ENCODE measurements around the gene RAPGEF5.

Gene RAPGEF5

GRCh38 chr7:22355620-22356009 lies 1.3 kb downstream of the RAPGEF5 start:
- H3K27me3 ChIP-seq (ENCODE audit: insufficient read depth, poor library complexity, severe bottlenecking): peaks cover 19% of the 10 kb centered on the region
- TF ChIP-seq REST (IDR thresholded peaks at IDR 0.05; ENCODE audit: insufficient replicate concordance, low read depth) (no peak), POLR2AphosphoS5 (IDR thresholded peaks at IDR 0.05; ENCODE audit: low read depth) (no peak), GABPA (IDR thresholded peaks at IDR 0.05; ENCODE audit: low read depth) (no peak), CTCF (IDR thresholded peaks at IDR 0.05; ENCODE audit: insufficient read depth, low read length) (no peak), SPI1 (IDR thresholded peaks at IDR 0.05; ENCODE audit: borderline replicate concordance, low read depth) (no peak)
- no peak overlapping the region for H3K4me3 ChIP-seq (replicated peaks; ENCODE audit: insufficient read depth, low read length)
- H3K27ac ChIP-seq (replicated peaks): no peak overlapping the region
- no peak for DNase-seq (ENCODE audit: low read depth in 1 of 2, low spot score in 1 of 2)

- Histone ChIP-seq H3K27ac (replicated peaks) (no peak overlapping the region), H3K4me3 (replicated peaks; ENCODE audit: insufficient read depth, low read length) (no peak overlapping the region), H3K27me3 (ENCODE audit: insufficient read depth, poor library complexity, severe bottlenecking) (peaks cover 19% of the 10 kb centered on the region)
- DNase-seq (ENCODE audit: low read depth in 1 of 2, low spot score in 1 of 2): no peak
- TF ChIP-seq REST (IDR thresholded peaks at IDR 0.05; ENCODE audit: insufficient replicate concordance, low read depth) (no peak), SPI1 (IDR thresholded peaks at IDR 0.05; ENCODE audit: borderline replicate concordance, low read depth) (no peak), GABPA (IDR thresholded peaks at IDR 0.05; ENCODE audit: low read depth) (no peak)
Observed at GRCh38 chr7:22354462-22354861, 2.5 kb downstream of the RAPGEF5 start.

- no peak overlapping the region for H3K27ac ChIP-seq (replicated peaks)
- H3K27me3 ChIP-seq (ENCODE audit: insufficient read depth, poor library complexity, severe bottlenecking): peaks cover 15% of the 10 kb centered on the region
- no peak overlapping the region for H3K4me3 ChIP-seq (replicated peaks; ENCODE audit: insufficient read depth, low read length)
- no peak for DNase-seq (ENCODE audit: low read depth in 1 of 2, low spot score in 1 of 2)
- TF ChIP-seq REST (IDR thresholded peaks at IDR 0.05; ENCODE audit: insufficient replicate concordance, low read depth): no peak
- no peak for TF ChIP-seq POLR2AphosphoS5 (IDR thresholded peaks at IDR 0.05; ENCODE audit: low read depth)
- TF ChIP-seq SPI1 (IDR thresholded peaks at IDR 0.05; ENCODE audit: borderline replicate concordance, low read depth): no peak
- TF ChIP-seq GABPA (IDR thresholded peaks at IDR 0.05; ENCODE audit: low read depth): no peak
- no peak for TF ChIP-seq CTCF (IDR thresholded peaks at IDR 0.05; ENCODE audit: insufficient read depth, low read length)
Observed at GRCh38 chr7:22352887-22353286, 4.1 kb downstream of the RAPGEF5 start.

GRCh38 chr7:22351878-22352277 lies 5.1 kb downstream of the RAPGEF5 start:
- no peak overlapping the region for H3K4me3 ChIP-seq (replicated peaks; ENCODE audit: insufficient read depth, low read length)
- DNase-seq (ENCODE audit: low read depth in 1 of 2, low spot score in 1 of 2): no peak
- H3K27me3 ChIP-seq (ENCODE audit: insufficient read depth, poor library complexity, severe bottlenecking): peaks cover 9% of the 10 kb centered on the region
- no peak for TF ChIP-seq CTCF (IDR thresholded peaks at IDR 0.05; ENCODE audit: insufficient read depth, low read length)
- no peak for TF ChIP-seq POLR2AphosphoS5 (IDR thresholded peaks at IDR 0.05; ENCODE audit: low read depth)
- no peak for TF ChIP-seq REST (IDR thresholded peaks at IDR 0.05; ENCODE audit: insufficient replicate concordance, low read depth)
- no peak for TF ChIP-seq SPI1 (IDR thresholded peaks at IDR 0.05; ENCODE audit: borderline replicate concordance, low read depth)
- no peak for TF ChIP-seq GABPA (IDR thresholded peaks at IDR 0.05; ENCODE audit: low read depth)
- H3K27ac ChIP-seq (replicated peaks): no peak overlapping the region

Data from HL-60 (cell line).